CD4-positive, alpha-beta T cell treated with Interleukin-1 beta for 1 hour (primary cell): ENCODE results near the gene CDC14B.
"Not testable (repeated sequence)": the region's sequence is repeated elsewhere in the genome, so short reads cannot be mapped to it uniquely, and the experiment has no call there.

Experiments used
- DNase-seq, 2 donors: peaks; one replicate each; pipeline ENCODE4 v3.0.0-alpha.2; 2020 to 2022

CDC14B gene

GRCh38 chr9:96621618-96622017, 2.0 kb upstream of the CDC14B start:
- no peak for DNase-seq

GRCh38 chr9:96620832-96621269, 1.2 kb upstream of the CDC14B start:
- no peak for DNase-seq

GRCh38 chr9:96620181-96620514, 505 bp upstream of the CDC14B start:
- DNase-seq, result no peak

GRCh38 chr9:96619124-96619465, 548 bp downstream of the CDC14B start:
- no peak for DNase-seq

GRCh38 chr9:96618209-96619123, 1.2 kb downstream of the CDC14B start:
- no peak for DNase-seq

- no peak for DNase-seq
Measured at GRCh38 chr9:96617439-96618185, 2.0 kb downstream of the CDC14B start.

GRCh38 chr9:96616817-96617438, 2.7 kb downstream of the CDC14B start:
- no peak for DNase-seq

- DNase-seq, result no peak
Measured at GRCh38 chr9:96615411-96615810, 4.2 kb downstream of the CDC14B start.

- not testable (repeated sequence) for DNase-seq
Measured at GRCh38 chr9:96614664-96615063, 5.0 kb downstream of the CDC14B start.

- no peak for DNase-seq
Measured at GRCh38 chr9:96612966-96613589, 6.6 kb downstream of the CDC14B start.

- DNase-seq, result no peak
Measured at GRCh38 chr9:96612105-96612965, 7.3 kb downstream of the CDC14B start.

GRCh38 chr9:96611302-96611701, 8.3 kb downstream of the CDC14B start:
- no peak for DNase-seq

- DNase-seq, result no peak
Measured at GRCh38 chr9:96609732-96610131, 9.9 kb downstream of the CDC14B start.

- no peak for DNase-seq
Measured at GRCh38 chr9:96607971-96608370, 11.7 kb downstream of the CDC14B start.

GRCh38 chr9:96605328-96605727, 14.3 kb downstream of the CDC14B start:
- DNase-seq, result no peak

GRCh38 chr9:96604004-96604319, 15.7 kb downstream of the CDC14B start:
- DNase-seq, result no peak

GRCh38 chr9:96603305-96604003, 16.2 kb downstream of the CDC14B start:
- no peak for DNase-seq

GRCh38 chr9:96599298-96599697, 20.3 kb downstream of the CDC14B start:
- DNase-seq, result no peak

- no peak for DNase-seq
Measured at GRCh38 chr9:96596601-96597111, 23.0 kb downstream of the CDC14B start.

- DNase-seq, result no peak
Measured at GRCh38 chr9:96587338-96588315, 32.0 kb downstream of the CDC14B start.
